ENCODE results near the gene QRFP.

DNA sequence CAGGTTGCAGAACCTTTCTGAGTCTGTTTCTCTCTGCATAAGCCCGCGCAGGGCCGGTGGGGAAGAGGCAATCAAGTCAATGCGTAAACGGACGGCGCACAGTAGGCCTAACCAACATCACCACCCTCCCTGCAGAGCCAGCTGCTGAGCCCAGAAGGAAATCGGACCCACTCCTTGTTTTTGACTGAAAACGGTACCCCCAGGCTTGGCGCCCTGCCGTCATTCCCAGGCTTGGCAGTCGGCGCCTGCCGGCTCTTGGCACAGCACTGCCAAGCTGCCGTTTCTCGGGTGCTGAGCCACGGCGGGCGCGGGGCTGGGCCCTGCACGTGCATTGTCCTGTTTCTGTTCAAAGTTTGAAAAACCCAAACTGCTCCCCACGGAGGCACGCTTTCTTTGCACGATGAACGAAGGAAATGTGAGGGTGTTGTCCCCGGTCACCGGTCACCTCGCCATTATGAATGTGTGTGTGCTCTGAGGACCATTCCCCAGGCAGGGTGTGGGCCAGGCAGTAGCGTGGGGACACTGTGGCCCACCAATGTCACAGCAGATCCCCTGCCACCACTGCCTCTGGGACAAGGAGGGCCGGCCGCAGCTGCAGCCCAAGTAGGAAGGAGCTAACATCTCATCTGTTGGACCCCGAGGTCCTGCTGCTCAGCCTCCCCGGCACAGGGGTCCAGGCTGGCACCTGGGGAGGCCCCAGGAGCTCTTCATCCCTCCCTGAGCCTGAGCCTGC lies 22.4 kb upstream of the QRFP start:
- TF ChIP-seq, protein P1, sequence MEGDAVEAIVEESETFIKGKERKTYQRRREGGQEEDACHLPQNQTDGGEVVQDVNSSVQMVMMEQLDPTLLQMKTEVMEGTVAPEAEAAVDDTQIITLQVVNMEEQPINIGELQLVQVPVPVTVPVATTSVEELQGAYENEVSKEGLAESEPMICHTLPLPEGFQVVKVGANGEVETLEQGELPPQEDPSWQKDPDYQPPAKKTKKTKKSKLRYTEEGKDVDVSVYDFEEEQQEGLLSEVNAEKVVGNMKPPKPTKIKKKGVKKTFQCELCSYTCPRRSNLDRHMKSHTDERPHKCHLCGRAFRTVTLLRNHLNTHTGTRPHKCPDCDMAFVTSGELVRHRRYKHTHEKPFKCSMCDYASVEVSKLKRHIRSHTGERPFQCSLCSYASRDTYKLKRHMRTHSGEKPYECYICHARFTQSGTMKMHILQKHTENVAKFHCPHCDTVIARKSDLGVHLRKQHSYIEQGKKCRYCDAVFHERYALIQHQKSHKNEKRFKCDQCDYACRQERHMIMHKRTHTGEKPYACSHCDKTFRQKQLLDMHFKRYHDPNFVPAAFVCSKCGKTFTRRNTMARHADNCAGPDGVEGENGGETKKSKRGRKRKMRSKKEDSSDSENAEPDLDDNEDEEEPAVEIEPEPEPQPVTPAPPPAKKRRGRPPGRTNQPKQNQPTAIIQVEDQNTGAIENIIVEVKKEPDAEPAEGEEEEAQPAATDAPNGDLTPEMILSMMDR (IDR thresholded peaks at IDR 0.05 in 4 of 5, conservative IDR thresholded peaks at IDR 0.05 in 1 of 5) = no peak
- TF ChIP-seq POLR2A (IDR thresholded peaks at IDR 0.05) = no peak

Data from gastrocnemius medialis (tissue), 4 donors.